A549 (cell line): ENCODE results near the gene CORO2A. TPM values are rescaled to one million over a fixed set of nuclear protein-coding genes. Genes with fewer than 3 reads are reported as not detected.

Experiments used
- ATAC-seq, 2 experiments: fragments of 200-7000 bp in 1 of 2; fragments of >200 bp in 1 of 2; cut with Nextera tagmentation in 1 of 2; cut with Tn5 transposase in 1 of 2; 3 replicates each; pipeline versions ENCODE4 v1.8.0 to v1.9.1; 2018 to 2020; ENCODE audit warnings: mild to moderate bottlenecking in 1 of 2, moderate library complexity in 1 of 2
- CTCF ChIA-PET: fragments of 300-600 bp; sonication (Branson Sonifier 250); formaldehyde crosslinking; extraction: SDS; loops from one replicate; lab custom pipeline; 2021; ENCODE audit warnings: antibody characterized with exemption, inconsistent platforms; lab: Yijun Ruan, JAX
- POLR2A ChIA-PET: fragments of 350-600 bp; formaldehyde crosslinking; extraction: SDS; loops from one replicate; lab custom pipeline; 2021; ENCODE audit warnings: antibody characterized with exemption, inconsistent platforms; lab: Yijun Ruan, JAX
- DNase-seq, 2 experiments: peaks; one replicate each; pipeline versions ENCODE4 v3.0.0 to v3.0.0-alpha.2; 2011 to 2016; ENCODE audit warnings: low read depth in 1 of 2, low spot score in 1 of 2
- FAIRE-seq: peaks from 2 replicates; lab custom pipeline; 2011; peaks lifted over from hg19 to GRCh38; lab: Jason Lieb, UNC
- H3K27ac ChIP-seq, 2 experiments: fragments of >200 bp; sonication (Bioruptor Twin); formaldehyde crosslinking; 3 replicates each; pipeline ENCODE4 v1.5.1; 2016 to 2017
- H3K4me1 ChIP-seq: fragments of >200 bp; sonication (Bioruptor Twin); formaldehyde crosslinking; 3 replicates; pipeline ENCODE4 v1.6.1; 2016
- H3K4me2 ChIP-seq: fragments of >200 bp; sonication (Bioruptor Twin); formaldehyde crosslinking; 3 replicates; pipeline ENCODE4 v1.6.1; 2016
- H3K4me3 ChIP-seq: fragments of >200 bp; sonication (Bioruptor Twin); formaldehyde crosslinking; 3 replicates; pipeline ENCODE4 v1.5.1; 2016
- H3K9me3 ChIP-seq: fragments of >200 bp; sonication (Bioruptor Twin); formaldehyde crosslinking; 3 replicates; pipeline ENCODE4 v1.6.1; 2016
- CBX8 ChIP-seq: fragments of 200-600 bp; sonication (generic); IDR thresholded peaks from 2 replicates; pipeline ENCODE4 v1.6.1; 2016
- CHD2 ChIP-seq: fragments of 150-350 bp; IDR thresholded peaks from 2 replicates; pipeline ENCODE4 v1.6.1; 2014; ENCODE audit warnings: low read length; ENCODE audit not compliant: partially characterized antibody
- EHF ChIP-seq: fragments of 250-450 bp; sonication (Bioruptor Pico); IDR thresholded peaks from 2 replicates; pipeline ENCODE4 v1.5.0; 2020; ENCODE audit warnings: mild to moderate bottlenecking
- EHMT2 ChIP-seq: fragments of 200-600 bp; sonication (generic); IDR thresholded peaks from 2 replicates; pipeline ENCODE4 v1.6.1; 2016; ENCODE audit warnings: antibody characterized with exemption, low read depth, mild to moderate bottlenecking, moderate library complexity
- ELK1 ChIP-seq: fragments of 150-350 bp; IDR thresholded peaks from 2 replicates; pipeline ENCODE4 v1.6.1; 2014; ENCODE audit warnings: low read depth, mild to moderate bottlenecking, low read length
- EP300 ChIP-seq, 2 experiments: fragments of >200 bp; sonication (Bioruptor Twin); formaldehyde crosslinking; IDR thresholded peaks; 2 replicates in 1 of 2; 3 replicates in 1 of 2; pipeline ENCODE4 v1.6.1; 2016 to 2017
- HMGXB4 ChIP-seq: fragments of 250-450 bp; sonication (Bioruptor Pico); IDR thresholded peaks from 2 replicates; pipeline ENCODE4 v1.5.0; 2021; ENCODE audit warnings: mild to moderate bottlenecking, moderate library complexity, borderline replicate concordance
- HOXA7 ChIP-seq: fragments of 250-450 bp; sonication (Bioruptor Pico); IDR thresholded peaks from 2 replicates; pipeline ENCODE4 v1.5.0; 2020; ENCODE audit warnings: mild to moderate bottlenecking, moderate library complexity
- HOXB13 ChIP-seq: fragments of 250-450 bp; sonication (Bioruptor Pico); IDR thresholded peaks from 2 replicates; pipeline ENCODE4 v1.5.0; 2020; ENCODE audit warnings: low read depth, mild to moderate bottlenecking, moderate library complexity
- HOXB5 ChIP-seq: fragments of 250-450 bp; sonication (Bioruptor Pico); IDR thresholded peaks from 2 replicates; pipeline ENCODE4 v1.5.0; 2020; ENCODE audit warnings: mild to moderate bottlenecking, moderate library complexity
- KDM1A ChIP-seq: fragments of 200-600 bp; sonication (generic); IDR thresholded peaks from 2 replicates; pipeline ENCODE4 v1.6.1; 2016; ENCODE audit warnings: low read depth, mild to moderate bottlenecking
- KDM5A ChIP-seq: fragments of 200-600 bp; sonication (generic); IDR thresholded peaks from 2 replicates; pipeline ENCODE4 v1.6.1; 2016; ENCODE audit warnings: antibody characterized with exemption, mild to moderate bottlenecking
- MAX ChIP-seq: IDR thresholded peaks from 2 replicates; pipeline ENCODE4 v1.6.1; 2012
- MAZ ChIP-seq: fragments of 150-350 bp; IDR thresholded peaks from 2 replicates; pipeline ENCODE4 v1.6.1; 2014; ENCODE audit warnings: antibody characterized with exemption, low read depth, low read length, borderline replicate concordance
- NPAS2 ChIP-seq: fragments of 250-450 bp; sonication (Bioruptor Pico); IDR thresholded peaks from 2 replicates; pipeline ENCODE4 v1.8.0; 2022; ENCODE audit warnings: mild to moderate bottlenecking, moderate library complexity, borderline replicate concordance
- RAD21 ChIP-seq, 2 experiments: fragments of >200 bp in 1 of 2; sonication (Bioruptor Twin) in 1 of 2; formaldehyde crosslinking in 1 of 2; IDR thresholded peaks in 1 of 2; conservative IDR thresholded peaks in 1 of 2; 2 replicates in 1 of 2; 3 replicates in 1 of 2; pipeline ENCODE4 v1.6.1; 2012 to 2018; ENCODE audit warnings: inconsistent platforms in 1 of 2
- RCOR1 ChIP-seq: fragments of 150-350 bp; IDR thresholded peaks from 2 replicates; pipeline ENCODE4 v1.6.1; 2014; ENCODE audit warnings: antibody characterized with exemption, low read length, low read depth
- RFX5 ChIP-seq: fragments of 450-650 bp; IDR thresholded peaks from 2 replicates; pipeline ENCODE4 v1.7.1; 2014; ENCODE audit warnings: antibody characterized with exemption, mild to moderate bottlenecking, moderate library complexity
- RNF2 ChIP-seq: fragments of 200-600 bp; sonication (generic); IDR thresholded peaks from 2 replicates; pipeline ENCODE4 v1.6.1; 2016; ENCODE audit warnings: low read depth, mild to moderate bottlenecking, antibody characterized with exemption, moderate library complexity, borderline replicate concordance
- SMC3 ChIP-seq: fragments of >200 bp; sonication (Bioruptor Twin); formaldehyde crosslinking; IDR thresholded peaks from 3 replicates; pipeline ENCODE4 v1.6.1; 2018; ENCODE audit warnings: inconsistent platforms
- SREBF2 ChIP-seq: fragments of 450-650 bp; IDR thresholded peaks from 2 replicates; pipeline ENCODE4 v1.6.1; 2014; ENCODE audit warnings: mild to moderate bottlenecking, moderate library complexity
- TFCP2L1 ChIP-seq: fragments of 250-450 bp; sonication (Bioruptor Pico); IDR thresholded peaks from 2 replicates; pipeline ENCODE4 v1.5.0; 2021; ENCODE audit warnings: mild to moderate bottlenecking
- TP53 ChIP-seq: fragments of 250-450 bp; sonication (Bioruptor Pico); IDR thresholded peaks from 2 replicates; pipeline ENCODE4 v1.5.0; 2021; ENCODE audit warnings: mild to moderate bottlenecking, moderate library complexity
- ZNF302 ChIP-seq: fragments of 250-450 bp; sonication (Bioruptor Pico); IDR thresholded peaks from 2 replicates; pipeline ENCODE4 v1.9.0; 2021; ENCODE audit warnings: inconsistent platforms, mild to moderate bottlenecking, moderate library complexity
- WGBS: methylation state at CpG from one replicate; pipeline ENCODE4 v1.1.6; 2017; ENCODE audit errors: missing lambda C conversion rate; 5-methylcytosine and 5-hydroxymethylcytosine counted together
- polyA plus RNA-seq, 4 experiments: library from polyadenylated mRNA; depleted of rRNA in 3 of 4; stranded (reverse); fragments of >200 nt; fragmentation: RNase III in 1 of 4; extraction: RNeasy Plus Mini Kit Qiagen cat#74134 plus additional on column Dnase treatment in 1 of 4; gene quantifications; 2 replicates in 3 of 4; 3 replicates in 1 of 4; pipeline ENCODE4 v1.2.3, GENCODE V29; 2011 to 2017

The CORO2A gene
- polyA plus RNA-seq, 2 of the 4 experiments (the other 2 are of a cell fraction), result 0.49 to 2.0 TPM

GRCh38 chr9:98182889-98183599 is 9.4 kb downstream of the CORO2A start:
- Histone ChIP-seq H3K27ac (no peak overlapping the region), H3K4me2 (no peak overlapping the region), H3K4me3 (no peak overlapping the region), H3K9me3 (no peaks in the 10 kb centered on the region), H3K4me1 (no peaks in the 10 kb centered on the region)
- 70% methylated on average over 9 of the region's 9 CpGs for WGBS
- ATAC-seq, result no peak
- ChIA-PET POLR2A (no interaction called here), CTCF (interaction anchor here (0.6 to 1.6 kb wide), 5 partner anchors 13 to 185 kb away, joined by 3 to 5 read pairs (median 3); partner anchors contain the start of gene TRIM14)
- TF ChIP-seq ELK1, result no peak
- TF ChIP-seq HOXB13 (CRISPR knock-in tag), result no peak
- no peak for TF ChIP-seq MAZ
- TF ChIP-seq EP300 (IDR thresholded peaks at IDR 0.05), result no peak
- TF ChIP-seq RFX5, result no peak
- TF ChIP-seq TP53 (CRISPR knock-in tag), result no peak
- TF ChIP-seq KDM5A, result no peak
- no peak for FAIRE-seq
- DNase-seq, result no peak

GRCh38 chr9:98182069-98182820 is 10.2 kb downstream of the CORO2A start:
- ATAC-seq (no peak), FAIRE-seq (no peak)
- TF ChIP-seq RNF2, result no peak
- TF ChIP-seq KDM5A, result no peak
- no peak for TF ChIP-seq RAD21 (conservative IDR thresholded peaks at IDR 0.05 in 1 of 2, IDR thresholded peaks at IDR 0.05 in 1 of 2)
- TF ChIP-seq, all 56 proteins: peak for 0
- ChIA-PET POLR2A (no interaction called here), CTCF (interaction anchor here (0.6 to 1.6 kb wide), 6 partner anchors 12 to 184 kb away, joined by 3 to 5 read pairs (median 3); partner anchors contain the start of gene TRIM14)
- DNase-seq, result no peak
- WGBS, result 82% methylated on average over 9 of the region's 9 CpGs
- no peaks in the 10 kb centered on the region for H3K4me1 ChIP-seq
- no peak overlapping the region for H3K4me3 ChIP-seq
- H3K4me2 ChIP-seq, result no peak overlapping the region
- H3K27ac ChIP-seq, result no peak overlapping the region
- no peaks in the 10 kb centered on the region for H3K9me3 ChIP-seq

- ChIA-PET POLR2A (no interaction called here), CTCF (interaction anchor here (1.1 to 3.0 kb wide), 5 partner anchors 12 to 108 kb away, joined by 3 to 8 read pairs (median 4); partner anchors contain the start of gene TRIM14)
- WGBS, result 86% methylated on average over 5 of the region's 5 CpGs
These were observed 10.7 kb downstream of the CORO2A start for GRCh38 chr9:98181746-98182068.

More at GRCh38 chr9:98181746-98182068, 10.7 kb downstream of the CORO2A start:
- Histone ChIP-seq H3K4me1 (no peaks in the 10 kb centered on the region), H3K9me3 (no peaks in the 10 kb centered on the region), H3K4me2 (no peak overlapping the region), H3K27ac (no peak overlapping the region), H3K4me3 (no peak overlapping the region)
- FAIRE-seq (no peak), ATAC-seq (no peak), DNase-seq (no peak)
- no peak for TF ChIP-seq MAZ
- TF ChIP-seq HOXB5 (CRISPR knock-in tag), result no peak
- no peak for TF ChIP-seq KDM1A
- TF ChIP-seq MAX, result no peak
- TF ChIP-seq ZNF302, result no peak
- TF ChIP-seq HOXA7 (CRISPR knock-in tag), result no peak
- TF ChIP-seq RCOR1, result no peak
- TF ChIP-seq EHMT2, result no peak
- no peak for TF ChIP-seq CBX8
- no peak for TF ChIP-seq RFX5
- TF ChIP-seq SMC3, result no peak
- TF ChIP-seq KDM5A, result no peak
- no peak for TF ChIP-seq TFCP2L1 (CRISPR knock-in tag)
- TF ChIP-seq HMGXB4, result no peak
- no peak for TF ChIP-seq CHD2
- no peak for TF ChIP-seq SREBF2
- TF ChIP-seq EP300 (IDR thresholded peaks at IDR 0.05), result no peak
- no peak for TF ChIP-seq EHF (CRISPR knock-in tag)
- TF ChIP-seq NPAS2 (CRISPR knock-in tag), result no peak
